NCI-H82 treated with DMSO at 0.1 percent for 48 hours (cell line): Measurements from ENCODE around the gene FARS2.

Source experiments
- DNase-seq: peaks from one replicate; lab custom pipeline; 2025; ENCODE audit not compliant: unreplicated experiment; lab: John Stamatoyannopoulos, UW

The FARS2 gene

GRCh38 chr6:5260661-5261544 lies at the start of gene FARS2, which contains the start of gene LYRM4:
Gene FARS2, plus strand, starts transcription at chr6:5261513.
Gene LYRM4, minus strand, starts transcription at chr6:5260950. Its CDS starts 217 bp downstream, at chr6:5260733.
- DNase-seq: peak; percentile 81

GRCh38 chr6:5213836-5214235 lies 47.5 kb upstream of the FARS2 start:
- no peak for DNase-seq

- peak; percentile 45 for DNase-seq
Observed at GRCh38 chr6:5214570-5215052, 46.7 kb upstream of the FARS2 start.

GRCh38 chr6:5215159-5215558 lies 46.2 kb upstream of the FARS2 start:
- no peak for DNase-seq

GRCh38 chr6:5215799-5216198 lies 45.5 kb upstream of the FARS2 start:
- no peak for DNase-seq

GRCh38 chr6:5217356-5217755 lies 44.0 kb upstream of the FARS2 start:
- peak; percentile 61 for DNase-seq

GRCh38 chr6:5219011-5219691 lies 42.2 kb upstream of the FARS2 start:
- no peak for DNase-seq

- no peak for DNase-seq
Observed at GRCh38 chr6:5220443-5220842, 40.9 kb upstream of the FARS2 start.

GRCh38 chr6:5223309-5223708 lies 38.0 kb upstream of the FARS2 start:
- DNase-seq: no peak

- DNase-seq: no peak
Observed at GRCh38 chr6:5229356-5229755, 32.0 kb upstream of the FARS2 start.

- DNase-seq: no peak
Observed at GRCh38 chr6:5230081-5230480, 31.2 kb upstream of the FARS2 start.

GRCh38 chr6:5231289-5231688 lies 30.0 kb upstream of the FARS2 start:
- no peak for DNase-seq

GRCh38 chr6:5234874-5235273 lies 26.4 kb upstream of the FARS2 start:
- no peak for DNase-seq

GRCh38 chr6:5235830-5236229 lies 25.5 kb upstream of the FARS2 start:
- no peak for DNase-seq

- DNase-seq: no peak
Observed at GRCh38 chr6:5237805-5238204, 23.5 kb upstream of the FARS2 start.

GRCh38 chr6:5238336-5238735 lies 23.0 kb upstream of the FARS2 start:
- no peak for DNase-seq

GRCh38 chr6:5241252-5241651 lies 20.1 kb upstream of the FARS2 start:
- no peak for DNase-seq

- no peak for DNase-seq
Observed at GRCh38 chr6:5243069-5243468, 18.2 kb upstream of the FARS2 start.

- no peak for DNase-seq
Observed at GRCh38 chr6:5246141-5247097, 14.9 kb upstream of the FARS2 start.

- no peak for DNase-seq
Observed at GRCh38 chr6:5247201-5247600, 14.1 kb upstream of the FARS2 start.
